GM21576 (cell line): ENCODE measurements around the gene RASSF3.
"Not testable (repeated sequence)": the region's sequence is repeated elsewhere in the genome, so short reads cannot be mapped to it uniquely, and the experiment has no call there.

Experiments
- ATAC-seq: cut with Tn5 transposase; IDR thresholded peaks from one replicate; pipeline ENCODE4 v1.9.1; 2021; ENCODE audit warnings: mild to moderate bottlenecking, moderate library complexity; ENCODE audit not compliant: unreplicated experiment

Gene RASSF3

GRCh38 chr12:64610079-64610659 is at the start of gene RASSF3:
RASSF3 (plus strand) TSS chr12:64610495; CDS start chr12:64610633, 138 bp downstream.
- peak; percentile 46 for ATAC-seq

- no peak for ATAC-seq
Observed at GRCh38 chr12:64561302-64562136, 48.8 kb upstream of the RASSF3 start.

GRCh38 chr12:64566122-64566521 is 44.2 kb upstream of the RASSF3 start:
- no peak for ATAC-seq

GRCh38 chr12:64566831-64567517 is 43.3 kb upstream of the RASSF3 start:
- no peak for ATAC-seq

- ATAC-seq, result no peak
Observed at GRCh38 chr12:64567570-64567969, 42.7 kb upstream of the RASSF3 start.

- ATAC-seq, result no peak
Observed at GRCh38 chr12:64568298-64568697, 42.0 kb upstream of the RASSF3 start.

GRCh38 chr12:64569923-64570691 is 40.2 kb upstream of the RASSF3 start:
- no peak for ATAC-seq

GRCh38 chr12:64571411-64571810 is 38.9 kb upstream of the RASSF3 start:
- no peak for ATAC-seq

- ATAC-seq, result no peak
Observed at GRCh38 chr12:64572241-64572640, 38.1 kb upstream of the RASSF3 start.

- ATAC-seq, result no peak
Observed at GRCh38 chr12:64574837-64575236, 35.5 kb upstream of the RASSF3 start.

- ATAC-seq, result no peak
Observed at GRCh38 chr12:64577046-64577445, 33.2 kb upstream of the RASSF3 start.

- no peak for ATAC-seq
Observed at GRCh38 chr12:64578566-64578965, 31.7 kb upstream of the RASSF3 start.

GRCh38 chr12:64580681-64581080 is 29.6 kb upstream of the RASSF3 start:
- no peak for ATAC-seq

- ATAC-seq, result no peak
Observed at GRCh38 chr12:64582114-64582513, 28.2 kb upstream of the RASSF3 start.

- ATAC-seq, result no peak
Observed at GRCh38 chr12:64582862-64583261, 27.4 kb upstream of the RASSF3 start.

GRCh38 chr12:64583395-64583770 is 26.9 kb upstream of the RASSF3 start:
- not testable (repeated sequence) for ATAC-seq

GRCh38 chr12:64583771-64584421 is 26.4 kb upstream of the RASSF3 start:
- no peak for ATAC-seq

GRCh38 chr12:64585104-64585503 is 25.2 kb upstream of the RASSF3 start:
- no peak for ATAC-seq

GRCh38 chr12:64587447-64587846 is 22.8 kb upstream of the RASSF3 start:
- ATAC-seq, result no peak

- ATAC-seq, result no peak
Observed at GRCh38 chr12:64590183-64590582, 20.1 kb upstream of the RASSF3 start.
